ENCODE results near the gene TUBB. TPM values are rescaled to one million over a fixed set of nuclear protein-coding genes. Genes with fewer than 3 reads are reported as not detected.
A peak's percentile ranks its signal among the peaks of the same experiment; 100 is the strongest.

The TUBB gene
- total and polyA plus RNA-seq, 9 of the 15 experiments (the other 6 are each of a cell fraction or from before 2014, with no cell fraction given) = 971 to 2,870 (median 1,478) TPM

GRCh38 chr6:30725713-30726505 is 5.8 kb downstream of the TUBB start (continued):
- TF ChIP-seq ZNF639 (CRISPR knock-in tag; conservative IDR thresholded peaks at IDR 0.05 in 1 of 2, IDR thresholded peaks at IDR 0.05 in 1 of 2) (no peak), TARDBP (IDR thresholded peaks at IDR 0.05) (no peak), ZNF354B (CRISPR knock-in tag; IDR thresholded peaks at IDR 0.05) (no peak), NONO (IDR thresholded peaks at IDR 0.05; ENCODE audit: low read depth in 2 of 2, low read length in 1 of 2) (no peak), COPS2 (conservative IDR thresholded peaks at IDR 0.05) (no peak), PHF21A (IDR thresholded peaks at IDR 0.05; ENCODE audit: borderline replicate concordance, low read depth) (no peak), SP2 (IDR thresholded peaks at IDR 0.05; ENCODE audit: extremely low read depth, low read depth, low read length, poor library complexity, severe bottlenecking) (no peak), ZNF274 (IDR thresholded peaks at IDR 0.05; ENCODE audit: borderline replicate concordance, low read depth, low read length) (no peak), NEUROD1 (IDR thresholded peaks at IDR 0.05; ENCODE audit: borderline replicate concordance, low read depth, low read length, partially characterized antibody) (no peak), GMEB1 (CRISPR knock-in tag; IDR thresholded peaks at IDR 0.05) (no peak), MCM2 (IDR thresholded peaks at IDR 0.05; ENCODE audit: low read depth) (no peak), ARID2 (IDR thresholded peaks at IDR 0.05) (no peak), RBFOX2 (IDR thresholded peaks at IDR 0.05; ENCODE audit: low read depth, low read length) (no peak), UBTF (IDR thresholded peaks at IDR 0.05; ENCODE audit: borderline replicate concordance in 1 of 2, low read depth in 2 of 2, low read length in 2 of 2) (no peak), MTA3 (IDR thresholded peaks at IDR 0.05; ENCODE audit: borderline replicate concordance) (peak; percentile 90), ZNF217 (CRISPR knock-in tag; IDR thresholded peaks at IDR 0.05) (no peak), PTRF (tag; IDR thresholded peaks at IDR 0.05) (no peak), ZNF384 (IDR thresholded peaks at IDR 0.05; ENCODE audit: low read depth, low read length) (no peak), TOE1 (IDR thresholded peaks at IDR 0.05; ENCODE audit: borderline replicate concordance) (no peak), TOE1 (CRISPR knock-in tag; IDR thresholded peaks at IDR 0.05; ENCODE audit: borderline replicate concordance, low read depth) (no peak), USF2 (CRISPR knock-in tag; IDR thresholded peaks at IDR 0.05) (no peak), KLF6 (CRISPR knock-in tag; IDR thresholded peaks at IDR 0.05; ENCODE audit: borderline replicate concordance) (no peak)

Data from K562 (cell line).